NK-92 treated with Interleukin-12 subunit alpha and Interleukin-12 subunit beta, amount 100 ng/mL, for 24 hours (cell line): ENCODE results near the gene TAS2R31.
"Not testable (repeated sequence)": the region's sequence is repeated elsewhere in the genome, so short reads cannot be mapped to it uniquely, and the experiment has no call there.

ENCODE experiments used
- DNase-seq: peaks from one replicate; lab custom pipeline; 2025; lab: John Stamatoyannopoulos, UW

TAS2R31 gene, protein sequence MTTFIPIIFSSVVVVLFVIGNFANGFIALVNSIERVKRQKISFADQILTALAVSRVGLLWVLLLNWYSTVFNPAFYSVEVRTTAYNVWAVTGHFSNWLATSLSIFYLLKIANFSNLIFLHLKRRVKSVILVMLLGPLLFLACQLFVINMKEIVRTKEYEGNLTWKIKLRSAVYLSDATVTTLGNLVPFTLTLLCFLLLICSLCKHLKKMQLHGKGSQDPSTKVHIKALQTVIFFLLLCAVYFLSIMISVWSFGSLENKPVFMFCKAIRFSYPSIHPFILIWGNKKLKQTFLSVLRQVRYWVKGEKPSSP

DNA sequence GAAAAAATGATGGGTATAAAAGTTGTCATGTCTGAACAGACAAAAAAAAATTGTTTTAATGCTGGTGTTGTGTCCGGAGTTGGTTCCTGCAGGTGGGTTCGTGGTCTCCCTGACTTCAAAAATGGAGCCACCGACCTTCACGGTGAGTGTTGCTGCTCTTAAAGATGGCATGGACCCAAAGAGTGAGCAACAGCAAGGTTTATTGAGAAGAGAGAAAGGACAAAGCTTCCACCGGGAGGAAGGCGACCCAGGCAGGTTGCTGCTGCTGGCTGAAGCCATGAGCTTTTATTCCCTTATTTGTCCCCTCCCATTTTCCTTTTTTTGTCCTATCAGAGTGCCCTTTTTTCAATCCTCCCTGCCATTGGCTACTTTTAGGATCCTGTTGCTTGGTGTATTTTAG is at the start of gene TAS2R31:
Gene TAS2R31 (minus strand): TSS at position 101 of the 400 bp plus-strand sequence. CDS start 72 bp downstream, at position 29.
- no peak for DNase-seq

DNA sequence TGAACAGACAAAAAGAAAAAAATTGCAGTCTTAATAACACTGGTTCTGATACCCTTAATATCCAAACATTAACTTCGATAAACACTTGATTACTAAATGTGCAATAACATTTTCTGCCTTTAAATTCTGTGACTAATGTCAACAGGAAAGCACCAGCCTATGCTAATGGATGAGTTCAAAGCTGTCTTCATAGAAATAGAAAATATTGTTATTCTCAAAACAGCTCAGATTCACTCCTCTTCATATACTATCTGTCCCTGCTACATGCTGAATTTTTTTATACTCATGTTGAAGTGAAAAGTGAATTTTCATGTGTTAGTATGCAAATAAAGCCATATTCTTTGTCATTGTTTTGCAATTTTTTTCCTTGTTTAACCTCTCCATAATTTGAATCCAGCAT is 47.0 kb upstream of the TAS2R31 start:
- DNase-seq: no peak

DNA sequence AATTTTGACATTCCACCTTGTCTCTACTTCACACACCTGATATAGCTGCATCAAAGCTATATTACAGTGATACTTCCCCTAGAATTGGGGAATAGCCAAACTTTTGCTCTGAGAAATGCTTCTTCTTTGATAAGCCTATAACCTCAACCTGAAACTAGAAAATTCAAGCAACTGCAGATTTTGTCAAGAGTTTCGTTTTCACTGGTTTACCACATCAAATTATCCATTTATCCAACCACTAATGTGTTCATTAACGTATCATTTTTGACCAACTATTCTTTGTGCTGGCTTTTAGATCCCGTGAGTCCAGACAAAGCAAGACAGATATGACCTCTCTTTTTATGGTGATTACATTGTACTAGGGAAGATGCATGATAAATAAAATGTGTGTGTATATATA is 44.4 kb upstream of the TAS2R31 start:
- DNase-seq: no peak

DNA sequence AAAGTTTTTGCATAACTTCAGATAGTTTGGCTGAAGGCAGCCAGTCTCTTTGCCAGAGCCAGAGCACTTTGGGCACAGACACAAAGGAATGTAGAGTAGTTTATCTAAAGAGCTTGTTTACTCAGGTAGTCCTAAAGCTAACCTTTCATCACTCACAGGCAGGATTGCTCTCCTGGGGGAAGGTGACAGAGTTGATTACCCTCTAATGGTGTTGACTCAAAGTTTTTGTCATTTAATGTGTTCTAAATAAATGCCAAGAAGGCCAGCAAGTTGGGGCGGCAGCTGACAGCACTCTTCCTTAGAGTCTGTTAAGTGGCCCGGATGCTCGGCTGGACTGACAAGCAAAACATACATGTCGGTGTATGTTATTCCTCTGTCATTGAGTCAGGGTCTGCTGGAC is 40.2 kb upstream of the TAS2R31 start:
- DNase-seq: no peak

DNA sequence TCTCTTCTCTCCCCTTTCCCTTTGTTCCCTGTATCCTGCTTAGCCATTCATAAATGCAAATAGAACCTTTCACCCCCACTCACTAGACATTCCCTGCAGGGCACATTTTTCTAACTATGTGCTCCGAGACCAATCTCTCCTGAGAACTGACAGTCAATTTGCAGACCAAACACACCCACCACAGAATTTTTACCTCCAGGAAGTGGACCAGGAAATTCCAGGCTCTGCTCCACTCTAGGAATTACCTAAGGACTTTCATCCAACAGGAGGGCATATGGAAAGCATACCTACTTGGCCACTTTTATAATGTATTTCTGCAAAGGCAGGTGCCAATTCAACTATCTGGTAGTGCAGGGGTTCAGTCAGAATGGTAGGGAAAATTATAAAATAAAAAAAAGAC is 39.8 kb upstream of the TAS2R31 start:
- no peak for DNase-seq

DNA sequence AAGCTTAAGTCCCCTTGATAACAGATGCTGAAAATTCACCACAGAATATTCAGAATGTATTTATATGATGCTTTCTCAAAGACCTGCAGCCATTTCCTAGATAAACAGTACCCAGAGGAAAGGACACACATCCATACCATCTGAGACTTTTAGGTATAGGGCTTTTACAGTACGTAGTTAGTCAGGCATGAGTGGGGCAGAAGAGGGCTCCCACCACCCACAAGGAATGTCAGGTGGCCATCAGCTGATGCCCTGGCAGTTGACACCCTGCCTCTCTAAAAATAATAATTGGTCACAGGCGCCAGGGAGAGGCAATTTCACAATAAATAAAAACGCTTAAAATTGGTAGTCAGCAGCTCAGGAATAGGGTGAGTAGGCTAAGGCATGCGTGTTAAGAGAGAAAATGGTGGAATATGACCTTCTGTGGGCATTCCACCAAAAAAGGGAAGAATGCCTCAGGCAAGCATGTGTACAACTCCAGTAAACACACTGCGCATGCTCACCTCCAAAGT is 38.7 kb upstream of the TAS2R31 start:
- no peak for DNase-seq

DNA sequence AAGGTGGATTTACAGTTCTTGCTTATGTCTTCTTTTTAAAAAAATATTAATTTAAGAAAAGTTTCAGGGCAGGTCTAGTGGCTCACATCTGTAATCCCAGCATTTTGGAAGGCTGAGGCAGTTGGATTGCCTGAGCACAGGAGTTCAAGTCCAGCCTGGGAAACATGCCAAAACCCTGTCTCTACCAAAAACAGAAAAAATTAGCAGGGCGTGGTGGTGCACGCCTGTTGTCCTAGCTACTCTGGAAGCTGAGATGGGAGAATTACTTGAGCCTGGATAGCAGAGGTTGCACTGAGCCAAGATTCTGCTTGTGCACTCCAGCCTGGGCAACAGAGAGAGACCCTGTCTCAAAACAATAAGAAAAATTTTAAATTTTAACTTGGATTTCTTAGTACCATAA is 36.3 kb upstream of the TAS2R31 start:
- DNase-seq: no peak

DNA sequence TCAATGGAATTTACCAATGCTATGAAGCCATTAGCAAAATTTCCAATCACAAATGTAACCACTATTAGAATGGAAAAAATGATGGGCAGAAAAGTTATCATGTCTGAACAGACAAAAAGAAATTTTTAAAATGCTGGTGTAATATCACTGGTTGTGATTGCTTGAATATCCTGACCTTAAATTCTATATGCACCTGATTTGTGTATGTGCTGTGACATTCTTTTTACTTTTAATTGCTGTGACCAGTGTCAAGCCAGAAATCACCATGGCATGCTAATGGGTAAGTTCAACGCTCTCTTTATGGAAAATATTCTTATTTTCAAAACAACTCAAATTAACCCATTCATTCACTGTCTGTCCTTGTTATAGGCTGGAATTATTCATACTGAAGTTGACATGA is 31.0 kb upstream of the TAS2R31 start, which contains the start of gene TAS2R46:
Gene TAS2R46 (minus strand): TSS at position 101 of the 400 bp plus-strand sequence. CDS start 0 bp downstream, at position 101.
- not testable (repeated sequence) for DNase-seq

DNA sequence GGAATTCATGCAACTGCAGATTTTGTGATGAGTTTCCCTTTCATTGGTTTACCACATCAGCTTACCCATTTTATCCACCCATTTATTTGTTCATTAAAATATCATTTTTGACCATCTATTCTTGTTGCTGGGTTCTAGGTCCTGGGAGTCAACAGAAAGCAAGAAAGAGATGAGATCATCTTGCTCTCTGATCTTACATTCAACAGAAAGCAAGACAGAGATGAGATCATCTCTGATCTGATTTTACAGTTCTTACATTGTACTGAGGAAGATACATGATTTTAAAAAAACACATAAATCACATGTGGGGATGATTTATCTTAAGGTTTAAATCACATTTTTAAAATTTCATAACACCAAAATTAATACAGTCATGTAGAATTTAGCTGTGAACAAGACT is 28.6 kb upstream of the TAS2R31 start:
- DNase-seq: no peak

DNA sequence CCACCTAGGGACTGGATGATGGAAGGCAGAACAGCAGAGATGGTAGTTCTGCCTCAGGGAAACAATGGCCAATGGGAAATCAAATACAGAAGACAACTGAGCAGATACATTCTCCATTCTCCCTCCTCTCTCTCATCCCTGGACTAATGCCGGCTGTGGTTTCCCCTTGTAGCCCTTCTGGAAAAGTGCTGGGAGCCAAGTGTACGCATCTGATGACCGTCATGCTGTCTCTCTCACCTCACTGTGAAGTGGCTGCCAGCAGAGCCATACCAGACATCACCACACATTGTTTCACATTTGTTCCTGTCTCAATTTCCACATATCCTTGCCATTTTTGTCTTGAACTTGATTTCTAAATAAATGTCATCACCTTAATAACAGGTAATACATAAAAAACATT is 27.8 kb upstream of the TAS2R31 start:
- DNase-seq: no peak

DNA sequence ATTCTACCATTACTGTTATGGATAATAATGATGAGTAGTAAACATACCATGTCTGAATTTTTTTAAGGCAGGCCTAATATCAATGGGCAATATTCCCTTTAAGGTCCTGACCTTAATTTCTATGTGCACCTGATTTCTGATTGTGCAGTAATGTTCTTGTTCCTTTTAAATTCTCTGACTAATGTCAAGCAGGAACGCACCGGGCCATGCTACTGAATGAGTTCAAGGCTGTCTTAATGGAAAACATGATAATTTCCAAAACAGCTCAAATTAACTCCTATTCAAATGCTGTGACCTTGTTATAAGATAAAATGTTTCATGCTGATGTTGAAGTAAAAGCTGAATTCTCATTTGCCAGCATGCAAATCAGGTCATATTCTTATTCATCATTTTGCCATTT is 24.1 kb upstream of the TAS2R31 start:
- DNase-seq: no peak

DNA sequence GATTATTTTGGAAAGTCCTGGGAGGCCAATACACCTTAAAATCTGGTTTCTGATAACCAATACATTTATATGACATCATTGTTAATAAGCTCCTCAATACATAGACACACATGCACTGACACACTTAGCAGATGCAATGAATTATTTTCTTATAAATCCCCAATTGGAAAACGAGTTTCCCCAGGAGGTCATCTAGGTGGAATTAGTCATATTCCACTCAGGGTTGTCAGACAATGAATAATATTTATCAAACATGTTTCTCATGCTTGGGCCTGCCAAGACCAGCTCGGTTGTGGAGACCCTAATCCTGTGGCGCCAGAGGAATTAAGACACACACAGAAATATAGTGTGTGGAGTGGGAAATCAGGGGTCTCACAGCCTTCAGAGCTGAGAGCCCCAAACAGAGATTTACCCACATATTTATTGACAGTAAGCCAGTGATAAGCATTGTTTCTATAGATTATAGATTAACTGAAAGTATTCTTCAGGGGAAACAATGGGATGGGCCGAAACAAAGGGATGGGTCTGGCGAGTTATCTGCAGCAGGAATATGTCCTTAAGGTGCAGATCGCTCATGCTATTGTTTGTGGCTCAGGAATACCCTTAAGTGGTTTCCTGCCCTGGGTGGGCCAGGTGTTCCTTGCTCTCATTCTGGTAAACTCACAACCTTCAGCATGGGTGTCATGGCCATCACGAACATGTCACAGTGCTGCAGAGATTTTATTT is 18.8 kb upstream of the TAS2R31 start:
- DNase-seq: not testable (repeated sequence)

DNA sequence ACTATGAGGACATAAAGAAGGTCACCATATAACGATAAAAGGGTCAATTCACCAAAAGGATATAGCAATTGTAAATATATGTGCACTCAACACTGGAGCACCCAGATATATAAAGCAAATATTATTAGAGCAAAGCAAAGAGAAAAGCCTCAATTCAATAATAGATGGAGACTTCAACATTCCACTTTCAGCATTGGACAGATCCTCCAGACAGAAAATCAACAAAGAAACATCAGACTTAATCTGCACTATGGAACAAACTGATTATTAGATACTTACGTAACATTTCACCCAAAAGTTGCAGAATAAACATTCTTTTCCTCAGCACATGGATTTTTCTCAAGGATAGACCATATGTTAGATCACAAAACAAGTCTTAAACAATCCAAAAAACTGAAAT is 10.2 kb upstream of the TAS2R31 start:
- not testable (repeated sequence) for DNase-seq

DNA sequence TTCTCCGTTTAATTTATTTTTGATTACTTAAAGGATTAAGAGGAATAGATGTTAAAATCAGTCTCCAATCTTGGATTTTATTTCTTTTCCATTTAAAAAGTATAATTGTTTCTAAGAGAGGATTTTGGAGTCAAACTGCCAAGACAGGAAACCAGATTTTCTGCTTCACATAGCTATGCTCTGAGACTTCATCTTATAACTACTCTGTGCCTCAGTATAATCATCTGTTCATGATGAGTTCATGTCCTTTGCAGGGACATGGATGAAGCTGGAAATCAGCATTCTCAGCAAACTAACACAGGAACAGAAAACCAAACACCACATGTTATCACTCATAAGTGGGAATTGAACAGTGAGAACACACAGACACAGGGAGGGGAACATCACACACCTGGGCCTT is 9.0 kb upstream of the TAS2R31 start:
- no peak for DNase-seq

DNA sequence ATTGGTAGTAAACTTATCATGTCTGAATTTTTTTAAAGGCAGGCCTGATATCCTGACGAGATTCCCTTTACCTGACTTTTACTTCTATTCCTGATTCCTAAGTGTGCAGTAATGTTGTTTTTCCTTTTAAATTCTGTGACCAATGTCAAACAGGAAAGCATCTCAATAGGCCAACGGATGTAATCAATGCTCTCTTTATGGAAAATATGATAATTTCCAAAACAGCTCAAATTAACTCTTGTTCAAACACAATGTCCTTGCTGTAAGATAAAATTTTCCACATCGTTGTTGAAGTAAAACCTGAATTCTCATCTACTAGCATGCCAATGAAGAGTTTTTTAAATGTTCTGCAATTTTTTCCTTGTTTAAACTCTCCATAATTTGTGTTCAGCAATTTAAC is 8.0 kb upstream of the TAS2R31 start:
- no peak for DNase-seq

DNA sequence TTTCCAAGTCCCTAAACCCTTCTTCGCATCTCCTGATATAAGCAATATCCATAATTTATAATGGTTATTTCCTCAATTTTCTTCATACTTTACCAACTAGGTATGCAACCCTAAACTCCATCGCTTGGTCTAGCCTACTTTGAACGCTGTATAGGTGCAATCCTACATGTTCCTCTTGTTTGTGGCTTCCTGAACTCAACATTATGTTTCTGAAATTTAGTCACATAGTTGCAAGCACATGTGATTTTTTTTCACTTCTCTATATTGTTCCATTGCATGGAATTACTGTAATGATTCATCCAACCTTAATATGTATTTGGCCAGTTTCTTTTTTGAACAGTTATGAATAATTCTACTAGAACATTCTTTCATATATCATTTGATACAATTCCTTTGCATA is 2.8 kb upstream of the TAS2R31 start:
- DNase-seq: not testable (repeated sequence)

DNA sequence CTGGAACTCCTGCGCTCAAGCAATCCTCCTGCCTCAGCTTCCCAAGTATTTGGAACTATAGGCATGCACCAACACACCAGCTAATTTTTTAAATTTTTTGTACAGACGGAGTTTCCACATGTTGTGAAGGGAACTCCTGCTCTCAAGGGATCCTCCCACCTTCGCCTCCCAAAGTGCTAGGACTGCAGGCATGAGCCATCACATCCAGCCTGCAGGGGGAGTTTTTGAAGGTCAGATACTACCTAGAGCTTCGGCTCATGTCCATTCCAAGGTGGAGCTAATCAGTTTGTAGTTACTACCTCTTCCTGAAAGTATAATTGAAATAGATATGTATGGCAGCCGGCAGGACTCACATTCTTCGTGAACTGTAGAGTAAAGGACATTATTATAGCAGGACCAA is 5.1 kb downstream of the TAS2R31 start:
- DNase-seq: no peak

DNA sequence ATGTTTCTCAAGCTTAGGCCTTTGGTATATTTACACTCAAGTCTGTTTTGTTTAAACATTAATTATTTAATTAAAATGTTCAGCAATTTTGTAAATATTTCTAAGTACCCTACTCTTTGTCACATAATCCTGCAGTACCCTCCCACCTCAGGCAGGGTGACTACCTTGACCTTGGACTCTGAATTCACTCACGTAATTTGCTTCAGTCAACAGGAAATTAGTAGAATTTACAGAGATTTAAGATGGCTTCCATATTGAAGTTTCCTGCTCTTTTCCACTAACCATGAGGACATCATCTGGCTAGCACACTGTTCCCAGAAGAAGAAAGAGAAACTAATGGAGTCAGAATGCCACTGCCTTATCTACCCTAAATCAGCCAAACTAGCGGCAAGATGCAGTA is 7.8 kb downstream of the TAS2R31 start:
- no peak for DNase-seq

DNA sequence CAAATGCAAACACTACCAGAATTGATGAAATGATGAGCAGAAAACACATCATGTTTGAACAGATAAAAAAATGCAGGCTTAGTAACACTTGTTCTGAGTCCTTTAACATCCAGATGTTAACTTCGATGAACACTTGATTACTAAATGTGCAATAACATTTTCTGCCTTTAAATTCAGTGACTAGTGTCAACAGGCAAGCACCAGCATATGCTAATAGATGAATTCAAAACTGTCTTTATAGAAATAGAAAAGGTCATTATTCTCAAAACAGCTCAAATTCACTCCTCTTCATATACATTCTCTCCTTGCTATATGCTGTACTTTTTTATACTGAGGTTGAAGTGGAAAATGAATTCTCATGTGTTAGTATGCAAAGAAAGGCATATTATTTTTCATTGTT is 8.7 kb downstream of the TAS2R31 start, which contains the start of gene TAS2R19:
Gene TAS2R19 (minus strand): TSS at position 101 of the 400 bp plus-strand sequence. CDS start 49 bp downstream, at position 52.
- DNase-seq: no peak

DNA sequence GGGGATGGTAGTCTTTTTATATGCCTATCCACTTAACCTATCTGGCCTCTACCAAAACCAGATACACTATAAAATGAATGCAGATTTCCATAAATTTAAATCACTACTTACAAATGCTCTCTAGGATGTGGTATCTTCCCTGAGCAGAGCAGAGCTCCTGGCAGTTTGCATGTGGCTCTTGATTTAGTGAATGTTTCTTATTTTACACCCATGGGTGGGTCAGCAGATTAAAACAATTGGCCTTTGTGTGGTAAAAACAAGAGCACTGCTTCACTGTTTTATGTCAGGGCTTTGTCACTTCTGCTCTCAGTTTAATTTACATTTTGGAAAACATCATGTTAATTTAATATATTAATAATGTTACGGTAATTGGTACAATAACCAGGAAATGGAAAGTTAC is 14.3 kb downstream of the TAS2R31 start:
- no peak for DNase-seq

DNA sequence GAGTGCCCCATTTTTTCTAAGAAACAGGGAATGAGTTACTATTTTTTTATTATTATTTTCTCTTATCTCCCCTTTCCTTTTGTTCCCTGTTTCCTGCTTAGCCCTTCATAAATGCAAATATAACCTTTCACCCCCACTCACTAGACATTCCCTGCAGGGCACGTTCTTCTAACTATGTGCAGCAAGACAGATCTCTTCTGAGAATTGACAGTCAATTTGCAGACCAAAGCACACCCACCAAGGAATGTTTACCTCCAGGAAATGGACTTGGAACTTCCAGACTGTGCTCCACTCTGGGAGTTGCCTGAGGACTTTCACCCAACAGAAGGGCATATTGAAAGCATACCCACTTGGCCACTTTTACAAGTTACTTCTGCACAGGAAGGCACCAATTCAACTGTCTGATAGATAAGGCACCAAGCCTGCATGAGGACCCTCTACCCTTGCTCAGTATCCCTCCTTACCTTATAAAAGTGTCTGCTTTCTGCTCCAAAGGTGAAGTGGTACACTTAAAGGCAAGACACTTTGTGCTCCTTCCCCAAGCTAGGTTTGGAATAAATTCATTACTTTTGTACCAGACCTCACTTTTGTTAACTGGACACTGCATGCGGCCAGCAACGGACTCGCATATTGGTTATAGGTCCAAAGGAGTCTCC is 15.3 kb downstream of the TAS2R31 start:
- no peak for DNase-seq

DNA sequence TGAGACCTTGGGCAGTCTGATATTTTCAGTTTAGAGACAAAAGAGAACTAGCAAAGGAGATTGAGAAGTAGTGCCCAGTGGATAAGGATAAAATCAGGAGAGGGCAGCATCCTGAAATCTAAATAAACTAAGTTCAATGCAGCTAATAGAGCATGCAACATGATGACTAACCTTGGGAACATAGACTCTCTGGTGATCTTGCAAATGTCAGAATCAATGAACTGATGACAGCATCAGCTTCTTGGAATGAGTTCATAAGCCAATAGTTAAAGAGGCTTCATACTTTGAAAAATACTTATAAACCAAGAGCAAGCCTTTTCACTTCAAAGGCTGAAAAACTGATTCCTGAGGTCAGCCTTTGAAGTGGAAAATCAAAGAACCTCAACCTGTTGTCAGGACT is 17.0 kb downstream of the TAS2R31 start:
- DNase-seq: no peak

DNA sequence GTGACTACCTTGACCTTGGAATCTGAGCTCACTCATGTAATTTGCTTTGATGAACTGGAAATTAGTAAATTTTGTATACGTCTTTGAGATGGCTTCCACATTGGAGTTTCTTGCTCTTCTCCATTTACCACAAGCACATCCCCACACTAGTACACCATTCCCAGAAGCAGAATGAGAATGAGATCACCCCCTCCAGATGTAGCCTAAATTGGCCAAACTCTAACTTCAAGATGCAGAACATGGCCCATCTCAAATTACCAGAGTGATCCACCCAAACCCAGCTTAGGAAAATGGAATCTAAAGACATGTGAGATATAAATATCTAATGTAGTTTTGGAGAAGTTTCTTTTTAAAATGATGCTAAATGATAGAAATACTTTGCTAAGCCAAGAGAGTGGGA is 23.6 kb downstream of the TAS2R31 start:
- no peak for DNase-seq
